ENCODE results near the gene DACH1. TPM values are rescaled to one million over a fixed set of nuclear protein-coding genes. Genes with fewer than 3 reads are reported as not detected.

DACH1 gene
- total and polyA plus RNA-seq, 12 donors, result 3.6 to 20.0 (median 8.8) TPM

GRCh38 chr13:71417205-71417604 is 449.8 kb downstream of the DACH1 start:
- Histone ChIP-seq H3K9me3 (replicated peaks in 1 of 3) (no peaks in the 10 kb centered on the region), H3K27ac (no peak overlapping the region), H3K36me3 (replicated peaks in 1 of 2) (no peaks in the 10 kb centered on the region), H3K4me3 (no peak overlapping the region), H3K4me1 (replicated peaks in 1 of 2) (no peaks in the 10 kb centered on the region), H3K27me3 (no peaks in the 10 kb centered on the region)
- DNase-seq, result no peak
- intact Hi-C loops (cut with DNase I), result no loop called here
- TF ChIP-seq CTCF (IDR thresholded peaks at IDR 0.05) (no peak), POLR2A (IDR thresholded peaks at IDR 0.05) (no peak)

DNA sequence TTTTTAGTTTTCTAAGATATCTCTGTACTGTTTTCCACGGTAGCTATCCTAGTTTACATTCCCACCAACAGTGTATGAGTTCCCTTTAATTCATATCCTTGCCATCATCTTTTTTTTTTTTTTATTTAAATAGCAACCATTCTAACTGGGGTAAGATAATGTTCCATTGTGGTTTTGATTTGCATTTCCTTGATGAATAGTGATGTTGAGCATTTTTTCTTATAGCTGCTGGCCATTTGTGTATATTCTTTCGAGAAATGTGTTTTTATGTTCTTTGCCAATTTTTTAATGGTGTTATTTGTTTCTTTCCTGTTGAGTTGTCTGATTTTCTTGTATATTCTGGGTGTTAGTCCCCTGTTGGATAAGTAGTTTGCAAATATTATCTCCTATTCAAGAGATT is 454.8 kb downstream of the DACH1 start:
- intact Hi-C loops (cut with DNase I), result no loop called here
- no peaks in the 10 kb centered on the region for H3K4me1 ChIP-seq (replicated peaks in 1 of 2)
- no peak overlapping the region for H3K4me3 ChIP-seq
- no peaks in the 10 kb centered on the region for H3K36me3 ChIP-seq (replicated peaks in 1 of 2)
- H3K27me3 ChIP-seq, result no peaks in the 10 kb centered on the region
- no peak for DNase-seq
- TF ChIP-seq POLR2A (IDR thresholded peaks at IDR 0.05) (no peak), CTCF (IDR thresholded peaks at IDR 0.05) (no peak)
- no peaks in the 10 kb centered on the region for H3K9me3 ChIP-seq (replicated peaks in 1 of 3)
- WGBS, 4 donors, result 66 to 83% (median 71%) methylated on average over 2 of the region's 2 CpGs
- no peak overlapping the region for H3K27ac ChIP-seq

GRCh38 chr13:71408416-71408815 is 458.6 kb downstream of the DACH1 start:
- Histone ChIP-seq H3K4me1 (replicated peaks in 1 of 2) (no peaks in the 10 kb centered on the region), H3K27ac (no peak overlapping the region), H3K27me3 (no peaks in the 10 kb centered on the region), H3K9me3 (replicated peaks in 1 of 3) (no peaks in the 10 kb centered on the region), H3K4me3 (no peak overlapping the region), H3K36me3 (replicated peaks in 1 of 2) (no peaks in the 10 kb centered on the region)
- DNase-seq, result no peak
- intact Hi-C loops (cut with DNase I), result no loop called here
- TF ChIP-seq CTCF (IDR thresholded peaks at IDR 0.05) (no peak), POLR2A (IDR thresholded peaks at IDR 0.05) (no peak)

GRCh38 chr13:71399631-71400215 is 467.3 kb downstream of the DACH1 start:
- Histone ChIP-seq H3K4me1 (replicated peaks in 1 of 2) (no peaks in the 10 kb centered on the region), H3K36me3 (replicated peaks in 1 of 2) (no peaks in the 10 kb centered on the region), H3K9me3 (replicated peaks in 1 of 3) (no peaks in the 10 kb centered on the region), H3K27ac (no peak overlapping the region), H3K27me3 (no peaks in the 10 kb centered on the region), H3K4me3 (no peak overlapping the region)
- intact Hi-C loops (cut with DNase I), result no loop called here
- 70 to 72% (median 71%) methylated on average over 3 of the region's 3 CpGs for WGBS, 4 donors
- no peak for DNase-seq
- no peak for TF ChIP-seq CTCF (IDR thresholded peaks at IDR 0.05)
- no peak for TF ChIP-seq POLR2A (IDR thresholded peaks at IDR 0.05)
